ENCODE results near the gene IFT43.

Gene IFT43

GRCh38 chr14:76015191-76015590 is 29.6 kb downstream of the IFT43 start:
- no peak for DNase-seq (ENCODE audit: low read depth, low spot score)

DNA sequence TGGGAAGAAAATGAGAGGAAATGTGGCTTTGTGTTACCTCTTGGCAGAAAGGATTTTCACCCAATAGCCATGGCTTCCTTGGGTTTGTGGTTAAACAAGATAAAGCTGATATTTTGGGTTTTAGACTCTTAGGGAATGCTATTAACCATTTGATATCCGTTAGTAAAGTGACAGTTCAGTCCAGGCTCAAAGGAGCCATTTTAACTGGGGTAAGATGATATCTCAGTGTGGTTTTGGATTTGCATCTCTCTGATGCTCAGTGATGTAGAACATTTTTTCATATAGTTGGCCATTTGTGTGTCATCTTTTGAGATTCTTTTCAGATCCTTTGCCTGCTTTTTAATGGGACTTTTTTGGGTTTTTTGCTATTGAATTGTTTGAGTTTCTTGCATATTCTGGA is 30.1 kb downstream of the IFT43 start:
- no peak for DNase-seq (ENCODE audit: low read depth, low spot score)

- DNase-seq (ENCODE audit: low read depth, low spot score): no peak
These were observed 34.1 kb downstream of the IFT43 start for GRCh38 chr14:76019676-76020075.

DNA sequence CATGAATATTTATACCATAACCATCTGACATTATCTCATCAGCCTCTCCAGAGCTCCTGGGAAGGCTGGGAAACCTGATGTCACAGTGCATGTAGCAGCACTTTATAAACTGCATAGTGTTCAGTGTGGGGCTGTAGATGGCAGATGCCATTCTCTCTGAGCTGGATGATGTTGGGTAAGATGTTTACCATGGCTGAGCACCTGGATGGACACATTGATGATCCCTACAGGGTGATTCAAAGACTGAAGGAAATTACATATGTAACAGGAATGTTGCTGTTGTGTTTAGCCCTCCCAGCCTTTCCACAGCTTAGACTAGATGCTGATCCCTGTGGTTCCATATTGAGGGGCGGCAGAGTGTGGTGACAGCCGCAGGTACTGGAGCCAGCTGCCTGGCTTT is 37.4 kb downstream of the IFT43 start:
- no peak for DNase-seq (ENCODE audit: low read depth, low spot score)

DNA sequence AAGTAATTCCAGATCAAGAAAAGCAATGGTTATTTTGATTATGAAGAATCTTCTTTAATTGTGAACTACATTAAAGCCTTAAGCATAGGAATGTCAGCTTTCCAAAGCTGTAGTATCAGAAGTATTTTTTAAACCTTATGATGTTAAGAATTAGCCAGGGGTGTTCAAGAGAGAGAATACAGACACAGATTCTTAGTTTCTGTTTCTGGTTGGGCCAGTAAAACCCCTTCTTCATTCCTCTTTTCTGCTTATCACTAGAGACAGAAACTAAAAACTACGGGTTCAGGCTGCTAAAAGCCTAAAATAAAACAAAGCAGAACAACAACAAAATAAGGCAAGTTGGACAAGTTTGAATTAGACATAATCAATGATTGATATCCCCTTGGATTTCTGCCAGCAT is 38.2 kb downstream of the IFT43 start:
- DNase-seq (ENCODE audit: low read depth, low spot score): no peak

GRCh38 chr14:76024211-76024907 is 38.8 kb downstream of the IFT43 start:
- no peak for DNase-seq (ENCODE audit: low read depth, low spot score)

DNA sequence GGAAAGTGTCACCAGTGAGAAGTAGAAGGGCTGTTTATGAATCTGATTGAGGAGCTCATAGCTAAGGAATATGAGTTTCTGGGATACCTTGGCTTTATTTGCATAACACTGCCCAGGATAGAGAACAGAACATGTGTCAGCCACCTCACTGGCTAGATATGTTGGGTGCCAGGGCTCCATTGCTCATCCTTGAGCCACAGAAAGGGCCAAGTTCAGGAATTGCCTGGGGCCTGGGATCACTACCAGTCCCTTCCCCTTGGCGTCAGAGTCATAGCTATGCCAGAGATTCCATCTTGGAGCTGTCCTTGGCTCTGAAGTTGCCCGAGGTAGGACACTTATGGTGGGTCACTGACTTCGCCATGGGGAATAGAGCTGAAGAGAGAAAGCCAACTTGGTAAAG is 49.0 kb downstream of the IFT43 start:
- no peak for DNase-seq (ENCODE audit: low read depth, low spot score)

- DNase-seq (ENCODE audit: low read depth, low spot score): no peak
These were observed 55.1 kb downstream of the IFT43 start for GRCh38 chr14:76040704-76041103.

DNA sequence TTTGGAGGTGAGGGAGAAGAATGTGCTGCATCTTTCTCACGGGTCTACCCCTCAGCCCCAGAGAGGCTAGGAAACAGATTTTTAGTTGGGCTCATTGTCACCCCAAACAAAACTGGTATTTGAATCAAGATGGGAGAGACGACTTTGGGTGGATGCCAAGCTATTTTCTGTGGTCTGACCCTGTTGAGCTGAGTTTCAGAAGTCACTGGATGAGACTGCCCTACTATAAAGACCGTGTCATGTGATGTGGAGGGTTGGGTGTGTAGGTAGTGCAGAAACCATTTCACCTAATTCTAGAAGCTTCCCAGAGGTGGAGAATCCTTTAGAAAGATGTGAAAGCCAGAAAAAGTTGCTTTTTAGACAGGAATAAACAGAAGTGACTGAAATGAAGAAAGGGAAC is 60.2 kb downstream of the IFT43 start:
- no peak for DNase-seq (ENCODE audit: low read depth, low spot score)

- no peak for DNase-seq (ENCODE audit: low read depth, low spot score)
These were observed 64.7 kb downstream of the IFT43 start for GRCh38 chr14:76050250-76050649.

- DNase-seq (ENCODE audit: low read depth, low spot score): peak; percentile 32
These were observed 65.3 kb downstream of the IFT43 start for GRCh38 chr14:76050797-76051392.

DNA sequence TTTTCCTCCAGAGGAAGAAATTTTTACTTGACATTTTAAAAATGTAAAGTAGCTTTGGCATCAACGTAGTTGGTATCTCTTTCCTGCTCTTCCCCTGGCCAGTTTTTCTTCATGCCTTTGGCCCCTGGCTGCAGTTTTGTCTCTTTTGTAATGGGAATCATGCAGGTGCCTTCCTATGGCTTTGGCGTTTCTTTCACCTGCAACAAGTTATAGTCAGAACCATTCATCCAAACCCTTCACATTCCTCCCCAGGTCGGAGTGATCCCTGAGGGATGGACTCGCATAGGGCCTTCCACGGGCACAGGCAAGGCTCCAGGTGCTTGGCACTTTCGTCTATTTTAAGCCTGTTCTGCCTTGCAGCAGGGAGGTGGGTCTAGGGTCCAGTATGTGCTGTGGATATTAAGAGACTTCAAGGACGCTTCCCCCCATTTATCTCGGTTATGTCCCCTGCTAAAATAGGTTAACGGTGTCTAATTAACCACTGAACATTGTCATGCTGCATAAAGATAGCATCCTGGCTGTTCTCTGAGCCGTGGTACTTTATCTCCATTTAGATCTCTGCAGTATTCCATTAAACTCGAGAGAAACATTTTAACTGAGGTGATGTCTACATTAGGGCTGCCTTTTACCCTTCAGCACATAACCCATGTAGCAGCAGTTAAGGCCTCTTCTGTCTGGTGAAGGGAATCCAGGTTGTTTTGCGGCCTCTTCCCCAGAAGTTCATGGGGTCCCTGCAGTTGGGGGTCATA is 66.3 kb downstream of the IFT43 start:
- no peak for DNase-seq (ENCODE audit: low read depth, low spot score)

DNA sequence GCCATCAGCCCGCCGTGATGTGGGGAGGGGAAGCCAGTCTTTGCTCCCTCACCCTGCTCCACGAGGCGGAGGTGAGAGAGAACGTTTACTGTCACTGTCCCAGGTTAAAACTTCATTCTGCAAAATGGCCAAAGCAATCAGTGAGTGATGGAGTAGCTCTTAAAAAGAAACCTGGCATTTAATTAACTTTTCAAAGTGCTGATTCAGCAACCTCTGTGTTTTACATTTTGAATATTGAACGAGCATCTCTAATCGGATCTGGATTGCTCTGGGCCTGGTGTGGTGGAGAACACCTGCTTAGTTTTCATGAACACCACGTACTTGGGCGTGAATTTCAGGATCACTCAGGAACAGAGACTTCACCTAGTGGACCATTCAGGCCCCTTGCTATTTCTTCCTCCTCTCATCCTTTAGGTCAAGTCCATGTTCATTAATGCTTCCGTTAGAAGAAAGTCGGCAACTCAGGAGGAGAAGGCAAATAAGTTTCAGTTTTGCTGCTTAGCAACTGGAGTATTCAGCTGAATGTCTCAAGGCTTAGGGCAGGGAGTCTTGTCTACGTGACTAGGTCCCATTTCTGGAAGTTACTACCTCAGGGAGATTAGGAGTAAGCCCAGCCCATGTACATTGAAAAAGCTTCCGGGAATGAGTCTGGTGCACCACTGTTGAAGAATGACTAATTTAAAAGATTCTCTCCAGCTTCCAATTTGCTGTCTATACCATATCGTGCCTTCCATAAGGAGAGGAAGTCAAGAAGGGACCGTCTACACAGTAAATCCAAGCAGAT is 68.2 kb downstream of the IFT43 start:
- DNase-seq (ENCODE audit: low read depth, low spot score): no peak

- no peak for DNase-seq (ENCODE audit: low read depth, low spot score)
These were observed 69.8 kb downstream of the IFT43 start for GRCh38 chr14:76055330-76055729.

DNA sequence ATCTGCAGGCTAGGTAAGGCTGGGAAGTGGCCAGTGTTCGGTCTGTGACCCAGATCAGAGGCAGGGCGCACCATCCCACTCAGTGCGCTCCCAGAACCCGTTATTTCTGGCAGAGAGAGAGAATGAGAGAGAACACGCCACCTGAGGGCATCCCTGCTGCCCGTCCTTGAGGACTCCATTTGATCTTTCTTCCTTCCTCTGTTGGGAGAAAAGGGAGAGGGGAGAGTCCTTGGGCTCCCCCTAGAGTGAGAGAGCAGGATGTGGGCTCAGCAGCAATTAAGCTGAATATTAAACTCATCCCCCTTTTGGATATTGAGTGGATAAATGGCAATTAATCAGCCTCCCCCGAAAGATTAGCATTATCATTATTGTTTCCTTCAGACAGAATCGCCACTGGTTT is 70.6 kb downstream of the IFT43 start:
- no peak for DNase-seq (ENCODE audit: low read depth, low spot score)

DNA sequence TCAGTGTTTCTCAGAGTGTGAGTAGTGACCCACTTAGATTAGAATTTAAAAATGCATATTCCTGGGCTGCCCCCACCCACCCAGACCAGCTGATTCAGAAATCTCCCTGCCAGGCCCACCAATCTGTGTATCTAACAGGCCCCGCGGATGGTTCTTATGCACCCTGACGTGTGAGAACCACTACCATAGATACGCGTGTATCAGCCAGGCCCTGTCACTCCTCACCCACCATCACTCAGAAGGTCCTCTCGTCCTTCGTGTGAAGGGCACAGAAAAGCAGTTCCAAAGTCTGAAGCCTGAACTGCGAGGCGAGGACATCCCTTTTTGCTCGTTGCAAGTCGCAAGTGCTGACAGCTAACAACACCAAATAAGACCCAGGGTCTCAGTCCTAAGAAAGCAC is 72.4 kb downstream of the IFT43 start:
- DNase-seq (ENCODE audit: low read depth, low spot score): no peak

GRCh38 chr14:76063327-76063726 is 77.8 kb downstream of the IFT43 start:
- no peak for DNase-seq (ENCODE audit: low read depth, low spot score)

DNA sequence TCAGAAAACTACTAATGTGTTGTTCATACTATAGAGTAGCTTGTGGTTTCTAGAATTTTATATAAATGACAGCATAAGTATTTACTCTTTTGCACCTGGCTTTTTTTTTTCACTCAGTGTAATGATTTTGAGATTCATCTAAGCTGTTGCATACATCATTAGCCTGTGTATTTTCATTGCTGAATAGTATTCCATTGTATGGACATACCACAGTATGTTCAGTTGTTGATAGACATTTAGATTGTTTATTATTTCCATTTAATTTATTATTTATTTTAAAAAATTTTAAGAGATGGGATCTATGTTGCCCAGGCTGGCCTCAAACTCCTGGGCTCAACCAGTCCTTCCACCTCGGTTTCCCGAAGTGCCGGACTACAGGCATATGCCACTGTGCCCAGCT is 80.0 kb downstream of the IFT43 start:
- DNase-seq (ENCODE audit: low read depth, low spot score): no peak

DNA sequence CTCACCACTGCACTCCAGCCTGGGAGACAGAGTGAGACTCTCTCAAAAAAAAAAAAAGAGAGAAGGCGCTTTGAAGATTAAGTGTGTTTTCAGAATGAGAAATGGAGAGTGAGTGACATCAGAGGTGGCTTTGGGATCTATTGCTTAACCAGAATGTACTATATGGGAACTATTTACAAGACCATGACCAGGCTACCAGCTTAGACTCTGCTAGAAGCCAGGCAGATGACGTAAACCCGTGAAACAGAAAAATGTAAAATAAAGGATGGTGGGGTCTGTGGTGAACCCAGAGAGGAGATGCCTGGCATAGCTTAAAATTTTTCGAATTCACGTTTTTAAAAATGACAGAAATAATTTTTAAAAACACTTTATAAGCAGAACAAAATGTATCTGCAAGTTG is 82.0 kb downstream of the IFT43 start:
- no peak for DNase-seq (ENCODE audit: low read depth, low spot score)

GRCh38 chr14:76073717-76074116 is 88.2 kb downstream of the IFT43 start:
- DNase-seq (ENCODE audit: low read depth, low spot score): no peak

- DNase-seq (ENCODE audit: low read depth, low spot score): no peak
These were observed 91.8 kb downstream of the IFT43 start for GRCh38 chr14:76077340-76077739.

DNA sequence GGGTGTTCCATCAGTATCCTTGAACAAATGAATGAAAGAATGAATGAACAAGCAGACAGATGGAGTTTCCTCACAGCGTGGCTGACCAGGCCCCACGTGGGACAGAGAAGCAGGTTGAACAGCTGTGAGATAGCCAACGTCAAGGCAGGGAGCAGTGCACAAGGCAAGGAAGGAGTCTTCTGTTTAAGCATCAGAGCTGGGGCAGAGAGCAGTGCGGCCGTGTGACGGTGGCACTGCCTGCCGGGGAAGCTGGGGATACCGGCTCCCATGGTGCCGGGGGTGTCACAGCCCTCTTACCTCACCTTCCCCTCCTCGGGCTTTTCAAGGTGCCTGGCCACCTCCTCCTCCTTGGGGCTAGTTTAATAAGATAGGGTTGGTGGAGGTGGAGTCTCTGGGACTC is 92.9 kb downstream of the IFT43 start:
- DNase-seq (ENCODE audit: low read depth, low spot score): no peak

Measured in smooth muscle cell of the brain vasculature (primary cell).